ENCODE results near the gene ZNF266.

DNA sequence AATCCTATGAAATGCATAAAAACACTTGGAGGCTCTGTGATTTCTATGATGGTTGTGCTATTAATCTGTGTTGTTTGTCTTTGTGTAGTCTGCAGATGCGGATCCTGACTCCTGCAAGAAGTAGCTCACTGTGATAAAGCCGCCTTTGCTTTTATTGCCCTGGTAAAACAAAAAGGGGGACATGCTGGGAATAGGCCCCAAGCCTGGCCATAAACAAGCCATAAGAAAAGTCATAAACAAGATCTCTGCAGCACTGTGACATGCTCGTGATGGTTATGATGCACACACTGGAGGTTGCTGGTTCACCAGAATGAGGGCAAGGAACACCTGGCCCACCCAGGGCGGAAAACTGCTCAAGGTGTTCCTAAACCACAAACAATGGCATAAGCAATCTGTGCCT lies 26.6 kb upstream of the ZNF266 start:
- TF ChIP-seq POLR2A (IDR thresholded peaks at IDR 0.05): no peak
- no peak for TF ChIP-seq POLR2AphosphoS5 (IDR thresholded peaks at IDR 0.05; ENCODE audit: insufficient read depth in 1 of 2, low read depth in 1 of 2)
- TF ChIP-seq CTCF (IDR thresholded peaks at IDR 0.05): no peak
